Measurements from ENCODE around the gene NTMT1.

- no peak for TF ChIP-seq POLR2AphosphoS5 (IDR thresholded peaks at IDR 0.05; ENCODE audit: low read depth, low read length)
- no peak for TF ChIP-seq EZH2phosphoT487 (IDR thresholded peaks at IDR 0.05; ENCODE audit: borderline replicate concordance)
- TF ChIP-seq CTCF (IDR thresholded peaks at IDR 0.05 in 2 of 3, conservative IDR thresholded peaks at IDR 0.05 in 1 of 3; ENCODE audit: borderline replicate concordance in 1 of 3, insufficient read depth in 1 of 3, low read depth in 2 of 3, low read length in 2 of 3) = no peak
- TF ChIP-seq RAD21 (IDR thresholded peaks at IDR 0.05; ENCODE audit: low read depth) = no peak
- TF ChIP-seq EZH2 (IDR thresholded peaks at IDR 0.05) = no peak
- TF ChIP-seq SIN3A (IDR thresholded peaks at IDR 0.05; ENCODE audit: low read depth) = no peak
- no peak for TF ChIP-seq CEBPB (IDR thresholded peaks at IDR 0.05; ENCODE audit: low read depth)
- no peak for TF ChIP-seq POLR2A (IDR thresholded peaks at IDR 0.05; ENCODE audit: borderline replicate concordance, extremely low read depth, insufficient read depth, insufficient read length)
- TF ChIP-seq JUND (IDR thresholded peaks at IDR 0.05) = no peak
- no peak for TF ChIP-seq MAX (IDR thresholded peaks at IDR 0.05)
- TF ChIP-seq SRF (IDR thresholded peaks at IDR 0.05; ENCODE audit: low read depth) = no peak
Measured at GRCh38 chr9:129630967-129631673, 5.2 kb downstream of the NTMT1 start.

Measured in HCT116 (cell line).